GM12873 (cell line): ENCODE results near the gene GNA12.

Experiments
- CTCF ChIP-seq: IDR thresholded peaks from 2 replicates; pipeline ENCODE4 v1.5.1; 2012; ENCODE audit warnings: low read depth, mild to moderate bottlenecking, moderate library complexity, low read length, control low read depth; ENCODE audit not compliant: insufficient read depth; ENCODE audit errors: missing control alignments

Gene GNA12

GRCh38 chr7:2824026-2824677 lies 20.0 kb downstream of the GNA12 start:
- no peak for TF ChIP-seq CTCF

DNA sequence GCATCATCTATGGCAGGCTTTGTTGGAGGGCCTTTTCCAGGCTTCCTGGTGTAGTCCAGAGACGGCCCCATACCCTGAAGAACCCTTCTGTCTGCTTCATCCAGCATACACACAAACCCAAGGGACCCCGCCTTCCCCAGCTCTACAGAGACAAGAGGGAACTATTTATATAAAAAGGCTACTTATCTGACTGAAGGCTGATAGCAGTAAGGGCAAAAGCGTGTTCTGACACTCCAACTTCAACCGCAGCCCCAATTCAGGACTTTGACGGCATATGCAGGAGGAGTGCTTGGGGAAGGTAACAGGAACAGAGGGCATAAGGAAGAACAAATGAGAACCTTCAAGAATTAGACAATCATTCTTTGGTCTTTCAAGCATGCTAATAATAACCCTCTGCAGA lies 21.0 kb downstream of the GNA12 start:
- TF ChIP-seq CTCF: no peak

- no peak for TF ChIP-seq CTCF
Measured at GRCh38 chr7:2821842-2822507, 22.1 kb downstream of the GNA12 start.

GRCh38 chr7:2821161-2821841 lies 22.8 kb downstream of the GNA12 start:
- TF ChIP-seq CTCF: peak; percentile 16

DNA sequence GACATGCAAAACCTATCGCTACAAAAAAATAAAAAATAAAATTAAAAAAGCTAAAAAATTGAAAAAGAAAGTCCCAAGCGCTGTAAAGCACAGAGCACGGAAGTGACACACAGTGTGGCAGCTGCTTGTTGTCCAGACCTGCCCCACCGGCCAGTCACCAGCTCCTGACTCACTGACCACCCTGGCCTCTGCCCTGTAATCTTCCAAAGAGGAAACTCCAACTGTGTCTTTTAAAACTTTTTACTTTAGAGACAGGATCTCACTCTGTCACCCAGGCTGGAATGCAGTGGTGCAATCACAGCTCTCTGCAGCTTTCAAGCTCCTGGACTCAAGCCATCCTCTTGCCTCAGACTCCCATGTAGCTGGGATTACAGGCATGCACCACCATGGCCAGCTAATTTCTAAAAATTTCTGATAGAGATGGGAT lies 23.6 kb downstream of the GNA12 start:
- TF ChIP-seq CTCF: no peak

DNA sequence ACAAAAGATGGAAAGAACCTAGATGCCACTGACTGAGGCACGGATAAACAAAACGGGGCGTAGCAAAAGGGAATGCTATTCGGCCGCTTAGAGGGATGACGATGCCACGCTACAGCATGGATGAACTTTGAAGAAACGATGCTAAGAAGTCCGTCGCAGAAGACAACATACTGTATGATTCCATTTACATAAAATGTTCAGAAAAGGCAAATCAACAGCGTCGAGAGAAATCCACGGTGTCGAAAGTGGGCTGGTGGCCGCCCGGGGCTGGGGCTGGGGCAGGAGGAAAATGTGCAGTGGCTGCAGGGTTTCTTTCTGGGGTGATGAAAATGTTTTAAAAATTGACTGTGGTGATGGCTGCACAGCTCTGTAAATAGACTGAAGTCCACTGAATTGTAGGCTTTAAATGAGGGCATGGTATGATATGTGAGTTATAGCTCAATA lies 24.1 kb downstream of the GNA12 start:
- no peak for TF ChIP-seq CTCF
